ENCODE results near the gene UGT1A5. TPM values are rescaled to one million over a fixed set of nuclear protein-coding genes. Genes with fewer than 3 reads are reported as not detected.
A peak's percentile ranks its signal among the peaks of the same experiment; 100 is the strongest.

Gene UGT1A5
- total RNA-seq, 6 experiments from 2014 or later = 1.3 to 10.0 (median 3.8) TPM

- 64% methylated on average over 2 of the region's 9 CpGs for WGBS (ENCODE audit: insufficient coverage, low coverage, low lambda C conversion rate, missing lambda C conversion rate)
- no peaks in the 10 kb centered on the region for H3K27me3 ChIP-seq
- H3K36me3 ChIP-seq = peaks cover 0 to 76% (median 24%) of the 10 kb centered on the region in 4 donors
- H3K4me3 ChIP-seq = no peak overlapping the region
- DNase-seq (no peak), ATAC-seq (no peak)
- H3K9me3 ChIP-seq = no peaks in the 10 kb centered on the region
- TF ChIP-seq, protein P1, sequence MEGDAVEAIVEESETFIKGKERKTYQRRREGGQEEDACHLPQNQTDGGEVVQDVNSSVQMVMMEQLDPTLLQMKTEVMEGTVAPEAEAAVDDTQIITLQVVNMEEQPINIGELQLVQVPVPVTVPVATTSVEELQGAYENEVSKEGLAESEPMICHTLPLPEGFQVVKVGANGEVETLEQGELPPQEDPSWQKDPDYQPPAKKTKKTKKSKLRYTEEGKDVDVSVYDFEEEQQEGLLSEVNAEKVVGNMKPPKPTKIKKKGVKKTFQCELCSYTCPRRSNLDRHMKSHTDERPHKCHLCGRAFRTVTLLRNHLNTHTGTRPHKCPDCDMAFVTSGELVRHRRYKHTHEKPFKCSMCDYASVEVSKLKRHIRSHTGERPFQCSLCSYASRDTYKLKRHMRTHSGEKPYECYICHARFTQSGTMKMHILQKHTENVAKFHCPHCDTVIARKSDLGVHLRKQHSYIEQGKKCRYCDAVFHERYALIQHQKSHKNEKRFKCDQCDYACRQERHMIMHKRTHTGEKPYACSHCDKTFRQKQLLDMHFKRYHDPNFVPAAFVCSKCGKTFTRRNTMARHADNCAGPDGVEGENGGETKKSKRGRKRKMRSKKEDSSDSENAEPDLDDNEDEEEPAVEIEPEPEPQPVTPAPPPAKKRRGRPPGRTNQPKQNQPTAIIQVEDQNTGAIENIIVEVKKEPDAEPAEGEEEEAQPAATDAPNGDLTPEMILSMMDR (IDR thresholded peaks at IDR 0.05) = no peak
- no peak for TF ChIP-seq POLR2A (IDR thresholded peaks at IDR 0.05)
- intact Hi-C loops (cut with DNase I) = no loop called here
- H3K4me1 ChIP-seq = peaks cover 0 to 10% (median 4%) of the 10 kb centered on the region in 4 donors
- no peak overlapping the region for H3K27ac ChIP-seq
These were observed 56.6 kb downstream of the UGT1A5 start for GRCh38 chr2:233769260-233769659.

DNA sequence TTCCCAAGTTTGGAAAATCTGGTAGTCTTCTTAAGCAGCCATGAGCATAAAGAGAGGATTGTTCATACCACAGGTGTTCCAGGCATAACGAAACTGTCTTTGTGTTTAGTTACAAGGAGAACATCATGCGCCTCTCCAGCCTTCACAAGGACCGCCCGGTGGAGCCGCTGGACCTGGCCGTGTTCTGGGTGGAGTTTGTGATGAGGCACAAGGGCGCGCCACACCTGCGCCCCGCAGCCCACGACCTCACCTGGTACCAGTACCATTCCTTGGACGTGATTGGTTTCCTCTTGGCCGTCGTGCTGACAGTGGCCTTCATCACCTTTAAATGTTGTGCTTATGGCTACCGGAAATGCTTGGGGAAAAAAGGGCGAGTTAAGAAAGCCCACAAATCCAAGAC, 59.4 kb downstream of the UGT1A5 start:
- no peak for DNase-seq
- no peaks in the 10 kb centered on the region for H3K27me3 ChIP-seq
- H3K27ac ChIP-seq = no peak overlapping the region
- H3K4me3 ChIP-seq = no peak overlapping the region
- peak in 1 of 4 donors; percentile 11 for ATAC-seq
- H3K36me3 ChIP-seq = peaks cover 0 to 68% (median 24%) of the 10 kb centered on the region in 4 donors
- intact Hi-C loops (cut with DNase I) = no loop called here
- H3K4me1 ChIP-seq = no peaks in the 10 kb centered on the region
- WGBS (ENCODE audit: insufficient coverage, low coverage, low lambda C conversion rate, missing lambda C conversion rate) = 68% methylated on average over 6 of the region's 16 CpGs
- TF ChIP-seq, protein P1 (IDR thresholded peaks at IDR 0.05) = no peak
- TF ChIP-seq POLR2A (IDR thresholded peaks at IDR 0.05) = no peak
- H3K9me3 ChIP-seq = no peaks in the 10 kb centered on the region

- H3K9me3 ChIP-seq = no peaks in the 10 kb centered on the region
- no peaks in the 10 kb centered on the region for H3K4me1 ChIP-seq
- no peak overlapping the region for H3K27ac ChIP-seq
- ATAC-seq (no peak), DNase-seq (no peak)
- intact Hi-C loops (cut with DNase I) = no loop called here
- 81% methylated on average over 4 of the region's 5 CpGs for WGBS (ENCODE audit: insufficient coverage, low coverage, low lambda C conversion rate, missing lambda C conversion rate)
- peaks cover 0 to 64% (median 24%) of the 10 kb centered on the region in 4 donors for H3K36me3 ChIP-seq
- H3K4me3 ChIP-seq = no peak overlapping the region
- H3K27me3 ChIP-seq = no peaks in the 10 kb centered on the region
- TF ChIP-seq, protein P1 (IDR thresholded peaks at IDR 0.05) = no peak
- TF ChIP-seq POLR2A (IDR thresholded peaks at IDR 0.05) = no peak
These were observed 59.9 kb downstream of the UGT1A5 start for GRCh38 chr2:233772583-233772982.

GRCh38 chr2:233773854-233774253, 61.1 kb downstream of the UGT1A5 start:
- no peaks in the 10 kb centered on the region for H3K9me3 ChIP-seq
- H3K27me3 ChIP-seq = no peaks in the 10 kb centered on the region
- no peak overlapping the region for H3K27ac ChIP-seq
- DNase-seq = no peak
- no peak for ATAC-seq
- H3K4me1 ChIP-seq = no peaks in the 10 kb centered on the region
- intact Hi-C loops (cut with DNase I) = no loop called here
- 87% methylated on average over 5 of the region's 5 CpGs for WGBS (ENCODE audit: insufficient coverage, low coverage, low lambda C conversion rate, missing lambda C conversion rate)
- TF ChIP-seq POLR2A (IDR thresholded peaks at IDR 0.05) = no peak
- TF ChIP-seq, protein P1 (IDR thresholded peaks at IDR 0.05) = no peak
- peaks cover 0 to 51% (median 18%) of the 10 kb centered on the region in 4 donors for H3K36me3 ChIP-seq
- H3K4me3 ChIP-seq = no peak overlapping the region

DNA sequence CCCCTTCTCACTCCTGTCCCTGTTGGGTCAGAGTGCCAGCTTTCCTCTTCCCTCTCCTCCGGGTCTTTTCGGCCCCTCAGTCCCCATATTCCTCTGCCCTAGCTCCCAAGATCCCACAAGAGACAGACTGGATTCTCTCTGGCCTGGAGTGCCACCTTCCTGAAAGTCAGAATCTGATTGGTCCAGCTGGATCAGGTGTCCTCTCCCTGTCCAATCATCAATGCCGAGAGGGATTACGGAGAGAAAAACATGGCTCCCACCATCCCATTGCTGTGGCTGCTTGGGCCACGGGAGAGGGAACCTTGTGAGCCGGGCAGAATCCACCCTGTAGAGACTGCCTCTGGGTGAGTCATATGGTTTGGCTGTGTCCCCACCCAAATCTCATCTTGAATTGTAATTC, 62.7 kb downstream of the UGT1A5 start:
- ATAC-seq = peak in 2 of 4 donors; percentile 31 to 38
- Histone ChIP-seq H3K4me3 (no peak overlapping the region), H3K27ac (no peak overlapping the region), H3K4me1 (no peaks in the 10 kb centered on the region), H3K27me3 (no peaks in the 10 kb centered on the region), H3K9me3 (no peaks in the 10 kb centered on the region), H3K36me3 (peaks cover 0 to 35% (median 11%) of the 10 kb centered on the region in 4 donors)
- 74% methylated on average over 2 of the region's 6 CpGs for WGBS (ENCODE audit: insufficient coverage, low coverage, low lambda C conversion rate, missing lambda C conversion rate)
- intact Hi-C loops (cut with DNase I) = no loop called here
- TF ChIP-seq, protein P1 (IDR thresholded peaks at IDR 0.05) = no peak
- TF ChIP-seq POLR2A (IDR thresholded peaks at IDR 0.05) = no peak
- no peak for DNase-seq
